Measurements from ENCODE around the gene HOXC10.

DNA sequence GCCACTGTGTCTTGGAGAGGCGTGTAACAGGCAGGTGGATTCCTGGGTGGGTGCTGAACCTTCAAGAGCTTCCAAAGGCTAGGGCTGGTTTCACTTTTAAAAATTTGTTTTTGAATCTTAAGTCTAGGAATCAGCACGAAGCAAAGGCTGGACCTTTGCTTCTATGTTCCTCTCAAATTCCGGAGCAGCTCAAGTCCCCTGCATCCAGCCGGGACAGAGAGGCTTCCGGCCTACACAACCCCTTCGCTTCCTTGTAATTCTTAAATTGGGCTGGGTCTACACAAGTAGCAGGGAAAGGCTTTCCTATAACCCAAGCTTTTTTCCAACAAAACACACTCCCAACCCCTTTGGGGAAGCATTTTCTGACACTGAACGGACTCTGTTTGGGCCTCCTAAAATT is 21.9 kb upstream of the HOXC10 start:
- TF ChIP-seq, protein P1, sequence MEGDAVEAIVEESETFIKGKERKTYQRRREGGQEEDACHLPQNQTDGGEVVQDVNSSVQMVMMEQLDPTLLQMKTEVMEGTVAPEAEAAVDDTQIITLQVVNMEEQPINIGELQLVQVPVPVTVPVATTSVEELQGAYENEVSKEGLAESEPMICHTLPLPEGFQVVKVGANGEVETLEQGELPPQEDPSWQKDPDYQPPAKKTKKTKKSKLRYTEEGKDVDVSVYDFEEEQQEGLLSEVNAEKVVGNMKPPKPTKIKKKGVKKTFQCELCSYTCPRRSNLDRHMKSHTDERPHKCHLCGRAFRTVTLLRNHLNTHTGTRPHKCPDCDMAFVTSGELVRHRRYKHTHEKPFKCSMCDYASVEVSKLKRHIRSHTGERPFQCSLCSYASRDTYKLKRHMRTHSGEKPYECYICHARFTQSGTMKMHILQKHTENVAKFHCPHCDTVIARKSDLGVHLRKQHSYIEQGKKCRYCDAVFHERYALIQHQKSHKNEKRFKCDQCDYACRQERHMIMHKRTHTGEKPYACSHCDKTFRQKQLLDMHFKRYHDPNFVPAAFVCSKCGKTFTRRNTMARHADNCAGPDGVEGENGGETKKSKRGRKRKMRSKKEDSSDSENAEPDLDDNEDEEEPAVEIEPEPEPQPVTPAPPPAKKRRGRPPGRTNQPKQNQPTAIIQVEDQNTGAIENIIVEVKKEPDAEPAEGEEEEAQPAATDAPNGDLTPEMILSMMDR (IDR thresholded peaks at IDR 0.05) = no peak
- no peak for TF ChIP-seq POLR2A (IDR thresholded peaks at IDR 0.05)
